CD4-positive, alpha-beta memory T cell (primary cell): ENCODE results near the gene SUN5. TPM values are rescaled to one million over a fixed set of nuclear protein-coding genes. Genes with fewer than 3 reads are reported as not detected.

Experiments used
- CTCF ChIA-PET: fragments of 350-600 bp; sonication (Branson Sonifier 250); formaldehyde crosslinking; loops from one replicate; lab custom pipeline; 2021; ENCODE audit warnings: inconsistent platforms; ENCODE audit not compliant: partially characterized antibody; lab: Charles Lee
- POLR2A ChIA-PET: fragments of 350-600 bp; sonication (Branson Sonifier 250); formaldehyde crosslinking; loops from one replicate; lab custom pipeline; 2021; ENCODE audit not compliant: partially characterized antibody; lab: Charles Lee
- DNase-seq, 5 donors: peaks; one replicate each; pipeline versions ENCODE4 v3.0.0 to v3.0.0-alpha.2; 2020 to 2022; ENCODE audit warnings: mixed read lengths in 1 of 5
- H3K27ac ChIP-seq: one replicate; pipeline ENCODE4 v1.7.0; 2013; ENCODE audit warnings: low read depth, low read length
- H3K27me3 ChIP-seq: 2 replicates; pipeline ENCODE4 v1.7.0; 2013; ENCODE audit warnings: mild to moderate bottlenecking, low read length, moderate library complexity; ENCODE audit not compliant: insufficient read depth
- H3K36me3 ChIP-seq: 2 replicates; pipeline ENCODE4 v1.7.0; 2013; ENCODE audit warnings: mild to moderate bottlenecking, low read length, moderate library complexity; ENCODE audit not compliant: insufficient read depth
- H3K4me1 ChIP-seq: 2 replicates; pipeline ENCODE4 v1.7.0; 2013; ENCODE audit warnings: mild to moderate bottlenecking, low read length, moderate library complexity; ENCODE audit not compliant: insufficient read depth
- H3K4me3 ChIP-seq, 2 donors: one replicate each; pipeline ENCODE4 v1.7.0; 2013; ENCODE audit warnings: low read length in 2 of 2, mild to moderate bottlenecking in 1 of 2
- H3K9me3 ChIP-seq, 2 donors: one replicate each; pipeline ENCODE4 v1.7.0; 2013; ENCODE audit warnings: low read length in 2 of 2, control low read depth in 1 of 2; ENCODE audit not compliant: control insufficient read depth in 1 of 2
- H3K27ac Mint-ChIP-seq, 7 donors: one replicate each; pipeline ENCODE4 v1.8.0; 2020 to 2021; ENCODE audit warnings: mixed read lengths in 7 of 7, mild to moderate bottlenecking in 6 of 7, inconsistent platforms in 3 of 7, moderate library complexity in 3 of 7
- H3K27me3 Mint-ChIP-seq, 2 donors: one replicate each; pipeline ENCODE4 v1.8.0; 2020 to 2021; ENCODE audit warnings: mixed read lengths in 2 of 2
- H3K36me3 Mint-ChIP-seq, 2 donors: one replicate each; pipeline ENCODE4 v1.8.0; 2020 to 2021; ENCODE audit warnings: mixed read lengths in 2 of 2, inconsistent platforms in 1 of 2, mild to moderate bottlenecking in 1 of 2
- H3K4me1 Mint-ChIP-seq, 4 donors: one replicate each; pipeline ENCODE4 v1.8.0; 2020 to 2021; ENCODE audit warnings: mixed read lengths in 4 of 4, mild to moderate bottlenecking in 1 of 4
- H3K4me3 Mint-ChIP-seq, 8 donors: one replicate each; pipeline ENCODE4 v1.8.0; 2020 to 2021; ENCODE audit warnings: mixed read lengths in 8 of 8, mild to moderate bottlenecking in 7 of 8, moderate library complexity in 6 of 8, inconsistent platforms in 3 of 8
- H3K9me3 Mint-ChIP-seq, 8 donors: one replicate each; pipeline ENCODE4 v1.8.0; 2020 to 2021; ENCODE audit warnings: mixed read lengths in 8 of 8, mild to moderate bottlenecking in 5 of 8, inconsistent platforms in 3 of 8, moderate library complexity in 1 of 8
- intact Hi-C: fragments of 100-400 bp; cut with micrococcal nuclease; formaldehyde crosslinking; loops from one replicate; pipeline ENCODE4 v1.15.1; 2023
- polyA plus RNA-seq, 2 donors: library from polyadenylated mRNA; unstranded; fragments of 300-500 nt; fragmentation: Illumina TruSeq; gene quantifications; one replicate each; pipeline ENCODE4 v1.2.3, GENCODE V29; 2021
- total RNA-seq, 2 experiments: library from RNA; stranded (reverse); gene quantifications; one replicate each; pipeline ENCODE4 v1.2.3, GENCODE V29; 2021

The SUN5 gene
- total and polyA plus RNA-seq, 4 experiments from 2014 or later: not detected

DNA sequence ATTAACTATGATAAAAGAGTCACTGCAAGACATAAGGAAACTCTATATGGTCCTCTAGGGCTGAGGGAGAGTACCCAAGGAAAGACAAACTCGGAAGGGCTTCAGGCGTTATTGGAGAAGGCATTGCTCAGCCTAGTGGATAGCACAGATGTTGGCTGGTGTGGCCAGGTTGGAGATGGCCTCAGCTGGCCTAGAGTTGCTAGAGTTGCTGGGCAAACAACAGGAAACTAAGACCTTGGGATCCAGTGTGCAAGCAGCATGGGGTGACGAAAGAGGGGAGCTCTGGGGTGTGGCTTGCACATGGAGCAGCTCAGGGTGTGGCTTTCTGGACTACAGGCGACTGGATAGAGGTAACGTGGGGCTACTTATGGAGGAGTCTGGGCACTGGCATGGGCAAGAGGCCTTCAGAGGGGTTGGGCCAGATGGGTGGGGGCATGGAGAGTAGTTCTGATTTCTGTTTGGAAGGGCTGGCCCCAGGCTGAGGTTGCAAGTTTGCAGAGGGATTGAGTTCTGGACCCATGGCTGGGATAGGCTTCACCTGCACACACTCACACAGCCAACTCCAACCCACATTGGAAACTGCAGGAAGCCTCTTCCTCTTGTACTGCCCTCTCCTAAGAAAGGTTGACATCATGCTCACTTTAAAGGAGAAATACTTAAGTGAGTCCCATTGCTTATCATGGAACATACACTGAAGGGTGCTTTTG is 22.0 kb upstream of the SUN5 start:
- Mint-ChIP-seq H3K4me3 (no peak overlapping the region), H3K36me3 (no peaks in the 10 kb centered on the region), H3K4me1 (peaks cover 0 to 7% (median 1%) of the 10 kb centered on the region in 4 donors), H3K27ac (no peak overlapping the region), H3K27me3 (no peaks in the 10 kb centered on the region), H3K9me3 (no peaks in the 10 kb centered on the region)
- Histone ChIP-seq H3K4me1 (no peaks in the 10 kb centered on the region), H3K36me3 (no peaks in the 10 kb centered on the region), H3K27me3 (no peaks in the 10 kb centered on the region), H3K4me3 (no peak overlapping the region), H3K27ac (no peak overlapping the region), H3K9me3 (no peaks in the 10 kb centered on the region)
- intact Hi-C loops: no loop called here
- DNase-seq: no peak
- ChIA-PET CTCF (interaction anchor here (0.8 kb wide), 1 partner anchor 81 kb away, joined by 3 read pairs; no protein-coding TSS in a partner anchor), POLR2A (no interaction called here)

DNA sequence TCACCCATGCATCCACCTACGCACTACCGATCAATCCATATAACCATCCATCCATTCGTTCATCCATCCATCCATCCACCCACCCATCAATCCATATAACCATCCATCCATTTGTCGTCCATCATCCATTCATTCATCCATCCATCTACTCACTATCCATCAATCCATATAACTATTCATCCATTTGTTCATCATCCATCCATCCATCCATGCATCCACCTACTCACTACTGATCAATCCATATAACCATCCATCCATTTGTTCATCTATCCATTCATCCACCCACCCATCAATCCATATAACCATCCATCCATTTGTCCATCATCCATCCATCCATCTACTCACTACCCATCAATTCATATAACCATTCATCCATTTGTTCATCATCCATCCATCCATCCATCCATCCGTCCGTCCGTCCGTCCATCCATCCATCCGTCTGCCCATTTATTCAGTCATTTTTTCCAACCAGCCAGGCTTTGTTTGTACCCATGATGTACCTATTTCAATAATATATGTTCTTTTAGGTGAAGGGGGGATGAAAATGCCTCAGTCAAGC is 21.2 kb upstream of the SUN5 start:
- no peak for DNase-seq
- Histone ChIP-seq H3K27ac (no peak overlapping the region), H3K4me3 (no peak overlapping the region), H3K9me3 (no peaks in the 10 kb centered on the region), H3K4me1 (no peaks in the 10 kb centered on the region), H3K36me3 (no peaks in the 10 kb centered on the region), H3K27me3 (no peaks in the 10 kb centered on the region)
- intact Hi-C loops: no loop called here
- H3K27ac Mint-ChIP-seq: no peak overlapping the region
- no peaks in the 10 kb centered on the region for H3K9me3 Mint-ChIP-seq
- ChIA-PET POLR2A (no interaction called here), CTCF (no interaction called here)
- no peak overlapping the region for H3K4me3 Mint-ChIP-seq
- peaks cover 0 to 7% (median 1%) of the 10 kb centered on the region in 4 donors for H3K4me1 Mint-ChIP-seq
- no peaks in the 10 kb centered on the region for H3K27me3 Mint-ChIP-seq
- no peaks in the 10 kb centered on the region for H3K36me3 Mint-ChIP-seq

DNA sequence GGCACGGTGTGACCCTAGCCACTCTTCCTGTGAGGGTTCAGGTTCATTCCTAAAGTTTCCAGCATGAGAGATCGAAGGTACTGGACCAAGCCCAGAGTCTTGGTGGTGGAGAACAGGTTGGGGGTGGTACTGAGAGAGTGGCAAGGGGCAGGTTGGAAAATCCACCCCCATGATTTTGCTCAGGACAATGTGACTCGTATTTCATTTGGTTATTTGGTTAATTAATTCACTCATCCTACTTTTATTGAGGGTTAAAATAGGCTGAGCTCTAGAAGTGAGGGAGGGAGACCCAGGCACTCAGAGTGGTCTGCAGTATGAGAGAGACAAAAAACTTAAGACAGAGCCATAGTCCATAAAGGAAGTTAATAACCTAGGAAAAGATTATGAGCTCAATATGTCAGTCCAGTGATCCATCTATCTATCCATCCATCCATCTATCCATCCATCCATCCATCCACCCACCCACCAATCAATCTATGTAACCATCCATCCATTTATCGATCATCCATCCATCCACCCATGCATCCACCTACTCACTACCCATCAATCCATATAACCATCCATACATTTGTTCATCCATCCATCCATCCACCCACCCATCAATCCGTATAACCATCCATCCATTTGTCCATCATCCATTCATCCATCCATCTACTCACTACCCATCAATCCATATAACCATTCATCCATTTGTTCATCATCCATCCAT is 20.5 kb upstream of the SUN5 start:
- H3K4me1 Mint-ChIP-seq: peaks cover 0 to 7% (median 1%) of the 10 kb centered on the region in 4 donors
- no peaks in the 10 kb centered on the region for H3K27me3 ChIP-seq
- no peaks in the 10 kb centered on the region for H3K4me1 ChIP-seq
- no peak overlapping the region for H3K4me3 Mint-ChIP-seq
- CTCF ChIA-PET: interaction anchor here (1.5 kb wide), 1 partner anchor 79 kb away, joined by 4 read pairs; no protein-coding TSS in a partner anchor
- H3K9me3 Mint-ChIP-seq: no peaks in the 10 kb centered on the region
- no peaks in the 10 kb centered on the region for H3K9me3 ChIP-seq
- POLR2A ChIA-PET: no interaction called here
- H3K27ac Mint-ChIP-seq: no peak overlapping the region
- H3K36me3 Mint-ChIP-seq: no peaks in the 10 kb centered on the region
- no peaks in the 10 kb centered on the region for H3K27me3 Mint-ChIP-seq
- no peak overlapping the region for H3K4me3 ChIP-seq
- H3K27ac ChIP-seq: no peak overlapping the region
- DNase-seq: no peak
- no peaks in the 10 kb centered on the region for H3K36me3 ChIP-seq
- intact Hi-C loops: no loop called here

DNA sequence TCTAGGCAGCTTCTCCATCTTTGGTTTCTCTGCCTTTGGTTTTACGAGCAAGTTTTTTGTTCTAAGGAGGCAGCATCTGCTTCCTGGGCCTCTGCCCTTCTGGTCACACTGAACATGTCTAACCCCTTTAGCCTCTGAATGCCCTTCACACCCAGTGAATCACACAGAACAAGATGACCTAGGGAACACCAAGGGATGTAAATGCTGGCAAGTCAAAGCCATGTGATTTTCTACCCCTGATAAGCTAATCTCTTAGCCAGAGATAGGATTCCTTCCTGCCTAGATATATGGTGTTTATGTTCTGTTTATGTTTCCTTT is 20.0 kb upstream of the SUN5 start:
- ChIA-PET CTCF (interaction anchor here (1.5 kb wide), 1 partner anchor 79 kb away, joined by 4 read pairs; no protein-coding TSS in a partner anchor), POLR2A (no interaction called here)
- Mint-ChIP-seq H3K4me3 (no peak overlapping the region), H3K27me3 (no peaks in the 10 kb centered on the region), H3K36me3 (no peaks in the 10 kb centered on the region), H3K9me3 (no peaks in the 10 kb centered on the region), H3K27ac (no peak overlapping the region), H3K4me1 (peaks cover 0 to 7% (median 1%) of the 10 kb centered on the region in 4 donors)
- Histone ChIP-seq H3K36me3 (no peaks in the 10 kb centered on the region), H3K27ac (no peak overlapping the region), H3K27me3 (no peaks in the 10 kb centered on the region), H3K9me3 (no peaks in the 10 kb centered on the region), H3K4me1 (no peaks in the 10 kb centered on the region), H3K4me3 (no peak overlapping the region)
- DNase-seq: no peak
- intact Hi-C loops: no loop called here

DNA sequence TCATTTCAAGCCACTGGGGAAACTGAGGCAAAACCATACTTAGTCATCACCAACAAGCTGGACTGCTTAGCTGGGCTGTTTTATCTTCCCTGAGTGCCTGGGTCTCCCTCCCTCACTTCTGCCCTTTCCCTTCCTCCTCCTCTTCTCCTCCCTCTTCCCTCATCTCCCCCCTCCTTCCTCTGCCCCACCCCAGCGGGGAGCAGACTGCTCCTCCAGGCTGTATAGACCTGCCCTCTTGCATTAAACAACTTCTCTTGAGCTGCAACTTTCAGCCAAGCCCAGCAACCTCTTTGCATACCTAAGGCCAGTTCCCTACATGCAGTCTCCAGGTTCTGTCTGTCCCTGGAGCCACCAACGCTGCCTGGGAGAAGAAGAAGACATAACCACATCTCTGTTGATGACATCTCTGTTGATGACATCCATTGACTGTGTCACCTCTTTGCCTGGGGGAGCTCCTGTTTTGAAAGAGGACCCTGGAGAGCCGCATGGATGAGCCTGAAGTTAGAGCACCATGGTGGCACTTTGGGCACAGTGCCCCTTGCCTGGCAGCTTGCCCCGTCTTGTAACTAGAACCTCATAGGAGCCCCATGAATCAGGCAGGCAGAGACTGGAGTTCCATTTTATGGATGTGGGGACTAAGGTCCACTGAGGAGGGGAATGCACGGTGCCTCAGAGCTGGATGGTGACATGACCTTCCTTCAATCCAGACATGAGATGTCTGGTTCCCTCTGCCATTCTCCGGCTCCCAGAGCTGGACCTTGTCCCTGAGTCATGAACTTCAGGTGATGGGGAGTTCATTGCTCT is 19.4 kb upstream of the SUN5 start:
- H3K27ac Mint-ChIP-seq: no peak overlapping the region
- H3K4me1 Mint-ChIP-seq: peaks cover 0 to 7% (median 2%) of the 10 kb centered on the region in 4 donors
- intact Hi-C loops: no loop called here
- no peaks in the 10 kb centered on the region for H3K4me1 ChIP-seq
- no peaks in the 10 kb centered on the region for H3K36me3 Mint-ChIP-seq
- H3K27me3 ChIP-seq: no peaks in the 10 kb centered on the region
- no peaks in the 10 kb centered on the region for H3K27me3 Mint-ChIP-seq
- no peak overlapping the region for H3K4me3 Mint-ChIP-seq
- ChIA-PET POLR2A (no interaction called here), CTCF (interaction anchor here (1.5 kb wide), 1 partner anchor 78 kb away, joined by 4 read pairs; no protein-coding TSS in a partner anchor)
- no peak overlapping the region for H3K4me3 ChIP-seq
- H3K9me3 Mint-ChIP-seq: no peaks in the 10 kb centered on the region
- no peaks in the 10 kb centered on the region for H3K36me3 ChIP-seq
- H3K27ac ChIP-seq: no peak overlapping the region
- DNase-seq: no peak
- no peaks in the 10 kb centered on the region for H3K9me3 ChIP-seq

- no peaks in the 10 kb centered on the region for H3K27me3 Mint-ChIP-seq
- ChIA-PET POLR2A (no interaction called here), CTCF (no interaction called here)
- Histone ChIP-seq H3K9me3 (no peaks in the 10 kb centered on the region), H3K4me1 (no peaks in the 10 kb centered on the region), H3K4me3 (no peak overlapping the region), H3K27me3 (no peaks in the 10 kb centered on the region), H3K36me3 (no peaks in the 10 kb centered on the region), H3K27ac (no peak overlapping the region)
- no peaks in the 10 kb centered on the region for H3K36me3 Mint-ChIP-seq
- peak overlapping the region in 1 of 7 donors; percentile 72 for H3K27ac Mint-ChIP-seq
- H3K4me3 Mint-ChIP-seq: no peak overlapping the region
- no peak for DNase-seq
- H3K9me3 Mint-ChIP-seq: no peaks in the 10 kb centered on the region
- H3K4me1 Mint-ChIP-seq: peaks cover 0 to 7% (median 2%) of the 10 kb centered on the region in 4 donors
- intact Hi-C loops: no loop called here
Measured at GRCh38 chr20:33022694-33023438, 18.6 kb upstream of the SUN5 start.
